GM23338 (cell line): ENCODE measurements around the gene R3HDM4. TPM values are rescaled to one million over a fixed set of nuclear protein-coding genes. Genes with fewer than 3 reads are reported as not detected.

ENCODE experiments used
- ATAC-seq: fragments of 200-7000 bp; cut with Tn5 transposase; 3 replicates; pipeline ENCODE4 v1.9.1; 2020
- DNase-seq: peaks from one replicate; pipeline ENCODE4 v3.0.0-alpha.2; 2015; ENCODE audit warnings: low spot score
- H2AFZ ChIP-seq: fragments of 200-600 bp; sonication (generic); 2 replicates; pipeline ENCODE4 v1.8.0; 2016; ENCODE audit warnings: antibody characterized with exemption, mild to moderate bottlenecking, moderate library complexity
- H3F3A ChIP-seq: fragments of 200-600 bp; sonication (generic); replicated peaks from 2 replicates; pipeline ENCODE4 v1.8.0; 2017; ENCODE audit warnings: antibody characterized with exemption, mixed run types, low read depth
- H3K27ac ChIP-seq: fragments of 200-600 bp; sonication (generic); 2 replicates; pipeline ENCODE4 v1.6.1; 2016; ENCODE audit warnings: low read depth
- H3K27me3 ChIP-seq: fragments of 200-600 bp; sonication (generic); 2 replicates; pipeline ENCODE4 v1.8.0; 2016; ENCODE audit warnings: mild to moderate bottlenecking, mixed run types, moderate library complexity; ENCODE audit not compliant: insufficient read depth
- H3K36me3 ChIP-seq: fragments of 200-600 bp; sonication (generic); 2 replicates; pipeline ENCODE4 v1.8.0; 2016; ENCODE audit warnings: mild to moderate bottlenecking; ENCODE audit not compliant: insufficient read depth
- H3K4me1 ChIP-seq: fragments of 200-600 bp; sonication (generic); 2 replicates; pipeline ENCODE4 v1.8.0; 2016; ENCODE audit warnings: mild to moderate bottlenecking, moderate library complexity; ENCODE audit not compliant: insufficient read depth
- H3K4me2 ChIP-seq: fragments of 200-600 bp; sonication (generic); 2 replicates; pipeline ENCODE4 v1.7.1; 2017; ENCODE audit warnings: mixed run types
- H3K4me3 ChIP-seq: fragments of 200-600 bp; sonication (generic); 2 replicates; pipeline ENCODE4 v1.6.1; 2016; ENCODE audit warnings: mixed run types
- H3K79me2 ChIP-seq: fragments of 200-600 bp; sonication (generic); replicated peaks from 2 replicates; pipeline ENCODE4 v1.8.0; 2017; ENCODE audit warnings: mild to moderate bottlenecking; ENCODE audit not compliant: insufficient read depth
- H3K9me2 ChIP-seq: fragments of 200-600 bp; sonication (generic); 2 replicates; pipeline ENCODE4 v1.8.0; 2017; ENCODE audit not compliant: insufficient read depth
- H4K20me1 ChIP-seq: fragments of 200-600 bp; sonication (generic); replicated peaks from 2 replicates; pipeline ENCODE4 v1.8.0; 2017; ENCODE audit warnings: mild to moderate bottlenecking; ENCODE audit not compliant: insufficient read depth
- H3K27ac Mint-ChIP-seq: 2 replicates; pipeline ENCODE4 v1.8.0; 2020; ENCODE audit warnings: inconsistent platforms, mild to moderate bottlenecking, moderate library complexity, mixed read lengths
- H3K27me3 Mint-ChIP-seq: 3 replicates; pipeline ENCODE4 v1.8.0; 2022; ENCODE audit warnings: low read depth, mild to moderate bottlenecking, moderate library complexity, mixed read lengths, inconsistent platforms; ENCODE audit not compliant: insufficient read depth, poor library complexity
- H3K36me3 Mint-ChIP-seq: 3 replicates; pipeline ENCODE4 v1.8.0; 2021; ENCODE audit warnings: low read depth, mild to moderate bottlenecking, inconsistent platforms, moderate library complexity, mixed read lengths
- H3K4me1 Mint-ChIP-seq: 3 replicates; pipeline ENCODE4 v1.8.0; 2020; ENCODE audit warnings: mild to moderate bottlenecking, inconsistent platforms, mixed read lengths
- H3K4me3 Mint-ChIP-seq: 3 replicates; pipeline ENCODE4 v1.8.0; 2021; ENCODE audit warnings: moderate library complexity, mild to moderate bottlenecking, inconsistent platforms, mixed read lengths
- H3K9me3 Mint-ChIP-seq: 3 replicates; pipeline ENCODE4 v1.8.0; 2020; ENCODE audit warnings: moderate library complexity, mild to moderate bottlenecking, inconsistent platforms, mixed read lengths
- CTCF ChIP-seq, 2 experiments: fragments of 200-600 bp in 1 of 2; sonication (generic) in 1 of 2; conservative IDR thresholded peaks; 2 replicates each; pipeline versions ENCODE4 v1.5.1 to v1.6.1; 2016 to 2017; ENCODE audit warnings: antibody characterized with exemption in 2 of 2, low read depth in 2 of 2, mild to moderate bottlenecking in 2 of 2, moderate library complexity in 1 of 2
- EZH2 ChIP-seq: fragments of 200-600 bp; sonication (generic); IDR thresholded peaks from one replicate; pipeline ENCODE4 v1.8.0; 2017; ENCODE audit warnings: antibody characterized with exemption, mild to moderate bottlenecking, low read depth; ENCODE audit not compliant: unreplicated experiment
- EZH2phosphoT487 ChIP-seq: fragments of 200-600 bp; sonication (generic); IDR thresholded peaks from one replicate; pipeline ENCODE4 v1.8.1; 2018; ENCODE audit warnings: antibody characterized with exemption; ENCODE audit not compliant: unreplicated experiment
- JUNB ChIP-seq: IDR thresholded peaks from one replicate; pipeline ENCODE4 v1.6.1; 2016; ENCODE audit warnings: antibody characterized with exemption; ENCODE audit not compliant: unreplicated experiment
- NANOG ChIP-seq: IDR thresholded peaks from 2 replicates; pipeline ENCODE4 v1.6.1; 2016; ENCODE audit warnings: antibody characterized with exemption, borderline replicate concordance
- POLR2AphosphoS5 ChIP-seq: IDR thresholded peaks from 2 replicates; pipeline ENCODE4 v1.6.1; 2016; ENCODE audit warnings: antibody characterized with exemption, low read depth
- STAT1 ChIP-seq: IDR thresholded peaks from one replicate; pipeline ENCODE4 v1.6.1; 2016; ENCODE audit warnings: antibody characterized with exemption; ENCODE audit not compliant: unreplicated experiment
- ZNF331 ChIP-seq: fragments of 250-450 bp; sonication (Bioruptor Pico); IDR thresholded peaks from 2 replicates; pipeline ENCODE4 v1.5.0; 2020; ENCODE audit warnings: low read depth, mild to moderate bottlenecking, moderate library complexity
- polyA plus RNA-seq: library from polyadenylated mRNA; unstranded; fragments of >200 nt; fragmentation: Nextera tagmentation; extraction: Ambion mirVana; gene quantifications from 2 replicates; pipeline ENCODE4 v1.2.1, GENCODE V29; 2016
- total RNA-seq: library from RNA; depleted of rRNA; stranded (reverse); fragments of >200 nt; shearing (Covaris generic); gene quantifications from 2 replicates; pipeline ENCODE4 v1.2.3, GENCODE V29; 2014
- TF ChIP-seq, protein P1 (sequence below): IDR thresholded peaks from 2 replicates; pipeline ENCODE4 v1.6.1; 2016; ENCODE audit warnings: antibody characterized with exemption
- TF ChIP-seq, protein P2 (sequence below): IDR thresholded peaks from one replicate; pipeline ENCODE4 v1.6.1; 2018; ENCODE audit warnings: antibody characterized with exemption; ENCODE audit not compliant: unreplicated experiment

The R3HDM4 gene
- total and polyA plus RNA-seq, 2 experiments from 2014 or later, result 76.5 to 87.1 TPM

- no peak for TF ChIP-seq EZH2phosphoT487
- TF ChIP-seq, protein P1, sequence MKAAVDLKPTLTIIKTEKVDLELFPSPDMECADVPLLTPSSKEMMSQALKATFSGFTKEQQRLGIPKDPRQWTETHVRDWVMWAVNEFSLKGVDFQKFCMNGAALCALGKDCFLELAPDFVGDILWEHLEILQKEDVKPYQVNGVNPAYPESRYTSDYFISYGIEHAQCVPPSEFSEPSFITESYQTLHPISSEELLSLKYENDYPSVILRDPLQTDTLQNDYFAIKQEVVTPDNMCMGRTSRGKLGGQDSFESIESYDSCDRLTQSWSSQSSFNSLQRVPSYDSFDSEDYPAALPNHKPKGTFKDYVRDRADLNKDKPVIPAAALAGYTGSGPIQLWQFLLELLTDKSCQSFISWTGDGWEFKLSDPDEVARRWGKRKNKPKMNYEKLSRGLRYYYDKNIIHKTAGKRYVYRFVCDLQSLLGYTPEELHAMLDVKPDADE, result no peak
- no peak for TF ChIP-seq CTCF (conservative IDR thresholded peaks at IDR 0.05; ENCODE audit: low read depth in 2 of 2)
- TF ChIP-seq ZNF331, result no peak
- TF ChIP-seq STAT1, result no peak
- no peak for TF ChIP-seq EZH2
Observed at GRCh38 chr19:863315-863620, 49.8 kb downstream of the R3HDM4 start (continued).

DNA sequence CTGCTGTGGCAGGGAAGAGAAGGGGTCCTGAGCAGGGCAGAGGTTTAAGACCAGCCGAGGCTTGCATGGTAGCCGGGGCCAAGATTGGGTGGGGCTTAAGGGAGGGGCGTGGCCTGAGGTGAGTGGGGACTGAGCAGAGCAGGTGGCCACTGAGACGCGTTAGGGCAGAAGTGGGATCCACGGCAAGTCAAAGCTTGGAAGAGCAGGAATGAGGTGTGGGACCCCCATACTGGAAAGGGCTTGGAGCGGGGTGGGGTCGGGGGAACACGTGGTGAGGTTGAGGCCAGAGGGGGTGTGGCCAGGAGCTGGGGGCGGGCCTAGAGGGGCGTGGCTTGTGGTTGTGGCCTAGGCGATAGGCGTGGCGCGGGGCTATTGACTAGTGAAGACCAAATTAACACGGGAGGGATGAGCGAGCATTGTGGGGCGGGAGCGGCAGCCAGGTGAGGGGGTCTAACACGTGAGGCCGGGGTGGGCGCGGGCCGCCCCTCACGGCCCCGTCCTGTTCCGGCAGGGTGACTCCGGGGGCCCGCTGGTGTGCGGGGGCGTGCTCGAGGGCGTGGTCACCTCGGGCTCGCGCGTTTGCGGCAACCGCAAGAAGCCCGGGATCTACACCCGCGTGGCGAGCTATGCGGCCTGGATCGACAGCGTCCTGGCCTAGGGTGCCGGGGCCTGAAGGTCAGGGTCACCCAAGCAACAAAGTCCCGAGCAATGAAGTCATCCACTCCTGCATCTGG, 50.3 kb downstream of the R3HDM4 start:
- Histone ChIP-seq H3K36me3 (no peaks in the 10 kb centered on the region), H3F3A (peaks cover 20% of the 10 kb centered on the region), H3K79me2 (no peaks in the 10 kb centered on the region), H3K4me1 (no peaks in the 10 kb centered on the region), H4K20me1 (peaks cover 9% of the 10 kb centered on the region; the same call in 1 of the 2 replicates), H3K4me3 (peak overlapping the region; percentile 56), H2AFZ (0 out of 2 replicates have a peak overlapping the region, but pooled peaks have one; percentile 63), H3K4me2 (peak overlapping the region; percentile 79), H3K27me3 (peaks cover 28% of the 10 kb centered on the region), H3K27ac (no peak overlapping the region), H3K9me2 (no peaks in the 10 kb centered on the region)
- ATAC-seq, result peak; percentile 33
- peak; percentile 60 for TF ChIP-seq STAT1
- TF ChIP-seq JUNB, result no peak
- TF ChIP-seq, protein P2, sequence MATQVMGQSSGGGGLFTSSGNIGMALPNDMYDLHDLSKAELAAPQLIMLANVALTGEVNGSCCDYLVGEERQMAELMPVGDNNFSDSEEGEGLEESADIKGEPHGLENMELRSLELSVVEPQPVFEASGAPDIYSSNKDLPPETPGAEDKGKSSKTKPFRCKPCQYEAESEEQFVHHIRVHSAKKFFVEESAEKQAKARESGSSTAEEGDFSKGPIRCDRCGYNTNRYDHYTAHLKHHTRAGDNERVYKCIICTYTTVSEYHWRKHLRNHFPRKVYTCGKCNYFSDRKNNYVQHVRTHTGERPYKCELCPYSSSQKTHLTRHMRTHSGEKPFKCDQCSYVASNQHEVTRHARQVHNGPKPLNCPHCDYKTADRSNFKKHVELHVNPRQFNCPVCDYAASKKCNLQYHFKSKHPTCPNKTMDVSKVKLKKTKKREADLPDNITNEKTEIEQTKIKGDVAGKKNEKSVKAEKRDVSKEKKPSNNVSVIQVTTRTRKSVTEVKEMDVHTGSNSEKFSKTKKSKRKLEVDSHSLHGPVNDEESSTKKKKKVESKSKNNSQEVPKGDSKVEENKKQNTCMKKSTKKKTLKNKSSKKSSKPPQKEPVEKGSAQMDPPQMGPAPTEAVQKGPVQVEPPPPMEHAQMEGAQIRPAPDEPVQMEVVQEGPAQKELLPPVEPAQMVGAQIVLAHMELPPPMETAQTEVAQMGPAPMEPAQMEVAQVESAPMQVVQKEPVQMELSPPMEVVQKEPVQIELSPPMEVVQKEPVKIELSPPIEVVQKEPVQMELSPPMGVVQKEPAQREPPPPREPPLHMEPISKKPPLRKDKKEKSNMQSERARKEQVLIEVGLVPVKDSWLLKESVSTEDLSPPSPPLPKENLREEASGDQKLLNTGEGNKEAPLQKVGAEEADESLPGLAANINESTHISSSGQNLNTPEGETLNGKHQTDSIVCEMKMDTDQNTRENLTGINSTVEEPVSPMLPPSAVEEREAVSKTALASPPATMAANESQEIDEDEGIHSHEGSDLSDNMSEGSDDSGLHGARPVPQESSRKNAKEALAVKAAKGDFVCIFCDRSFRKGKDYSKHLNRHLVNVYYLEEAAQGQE, result no peak
- no peak for TF ChIP-seq ZNF331
- no peak for TF ChIP-seq NANOG
- TF ChIP-seq EZH2, result no peak
- TF ChIP-seq POLR2AphosphoS5, result peak; percentile 42
- TF ChIP-seq EZH2phosphoT487, result no peak
- Mint-ChIP-seq H3K4me3 (peak overlapping the region; percentile 60; the same call in 2 of the 3 replicates), H3K36me3 (peaks cover 7% of the 10 kb centered on the region), H3K4me1 (peaks cover 5% of the 10 kb centered on the region), H3K27me3 (peaks cover 27% of the 10 kb centered on the region), H3K9me3 (no peaks in the 10 kb centered on the region; the same call in 2 of the 3 replicates), H3K27ac (no peak overlapping the region; the same call in 1 of the 2 replicates)
- DNase-seq, result peak; percentile 95
